Osteoblast (primary cell): ENCODE measurements around the gene SPTB. TPM values are rescaled to one million over a fixed set of nuclear protein-coding genes. Genes with fewer than 3 reads are reported as not detected.

Experiments
- DNase-seq: peaks from one replicate; pipeline ENCODE4 v3.0.0; 2011; ENCODE audit warnings: low spot score, mixed read lengths; ENCODE audit not compliant: insufficient read length; ENCODE audit errors: missing footprints
- H2AFZ ChIP-seq: 2 replicates; pipeline ENCODE4 v1.6.0; 2011; ENCODE audit warnings: mild to moderate bottlenecking, low read length
- H3K27ac ChIP-seq: 2 replicates; pipeline ENCODE4 v1.5.1; 2011; ENCODE audit warnings: mild to moderate bottlenecking, low read depth, low read length, moderate library complexity
- H3K27me3 ChIP-seq: 2 replicates; pipeline ENCODE4 v1.6.0; 2012; ENCODE audit warnings: mild to moderate bottlenecking, control low read depth, inconsistent platforms, low read length, moderate library complexity; ENCODE audit not compliant: insufficient read depth
- H3K36me3 ChIP-seq: 2 replicates; pipeline ENCODE4 v1.5.1; 2011; ENCODE audit warnings: mild to moderate bottlenecking, low read length, control low read depth, moderate library complexity; ENCODE audit not compliant: insufficient read depth
- H3K4me1 ChIP-seq: 2 replicates; pipeline ENCODE4 v1.5.1; 2011; ENCODE audit warnings: mild to moderate bottlenecking, low read length, control low read depth, moderate library complexity; ENCODE audit not compliant: insufficient read depth
- H3K4me2 ChIP-seq: 2 replicates; pipeline ENCODE4 v1.6.0; 2011; ENCODE audit warnings: mild to moderate bottlenecking, low read length; ENCODE audit not compliant: insufficient read depth
- H3K4me3 ChIP-seq: fragments of 200-600 bp; sonication (generic); 3 replicates; pipeline ENCODE4 v1.5.1; 2012; ENCODE audit warnings: mild to moderate bottlenecking, low read length, inconsistent platforms; ENCODE audit not compliant: insufficient read depth
- H3K79me2 ChIP-seq: 2 replicates; pipeline ENCODE4 v1.6.0; 2012; ENCODE audit warnings: mild to moderate bottlenecking, low read length, control low read depth, inconsistent platforms; ENCODE audit not compliant: insufficient read depth
- H3K9me3 ChIP-seq: 2 replicates; pipeline ENCODE4 v1.5.1; 2011; ENCODE audit warnings: low read depth, low read length, control low read depth
- H4K20me1 ChIP-seq: 2 replicates; pipeline ENCODE4 v1.6.0; 2012; ENCODE audit warnings: mild to moderate bottlenecking, low read length, control low read depth; ENCODE audit not compliant: insufficient read depth
- CTCF ChIP-seq: IDR thresholded peaks from 2 replicates; pipeline ENCODE4 v1.5.1; 2011; ENCODE audit warnings: mild to moderate bottlenecking, low read depth, low read length, moderate library complexity; ENCODE audit errors: extremely low read depth
- total RNA-seq: library from RNA; depleted of rRNA; stranded (reverse); fragments of >200 nt; gene quantifications from 2 replicates; pipeline ENCODE4 v1.2.3, GENCODE V29; 2012

Gene SPTB
- total RNA-seq, 1 donor: under 0.01 TPM

- H3K27me3 ChIP-seq: peaks cover 35% of the 10 kb centered on the region
Observed at GRCh38 chr14:64870160-64870559, 9.5 kb downstream of the SPTB start.

GRCh38 chr14:64868841-64869240 is 10.9 kb downstream of the SPTB start:
- Histone ChIP-seq H3K36me3 (no peaks in the 10 kb centered on the region), H3K79me2 (no peaks in the 10 kb centered on the region), H3K27me3 (peaks cover 34% of the 10 kb centered on the region), H3K4me2 (no peak overlapping the region), H3K4me3 (no peak overlapping the region), H3K27ac (no peak overlapping the region), H2AFZ (no peak overlapping the region), H3K9me3 (no peaks in the 10 kb centered on the region), H4K20me1 (no peaks in the 10 kb centered on the region), H3K4me1 (no peaks in the 10 kb centered on the region)
- no peak for TF ChIP-seq CTCF
- no peak for DNase-seq

More at GRCh38 chr14:64870160-64870559, 9.5 kb downstream of the SPTB start:
- Histone ChIP-seq H3K4me2 (no peak overlapping the region), H3K27ac (no peak overlapping the region), H2AFZ (no peak overlapping the region), H3K79me2 (no peaks in the 10 kb centered on the region), H3K9me3 (no peaks in the 10 kb centered on the region), H3K36me3 (no peaks in the 10 kb centered on the region), H4K20me1 (no peaks in the 10 kb centered on the region), H3K4me3 (no peak overlapping the region), H3K4me1 (no peaks in the 10 kb centered on the region)
- no peak for TF ChIP-seq CTCF
- DNase-seq: no peak

- no peak overlapping the region for H2AFZ ChIP-seq
- H3K79me2 ChIP-seq: no peaks in the 10 kb centered on the region
- H3K4me3 ChIP-seq: no peak overlapping the region
- H3K27ac ChIP-seq: no peak overlapping the region
- H3K36me3 ChIP-seq: no peaks in the 10 kb centered on the region
- H3K4me2 ChIP-seq: no peak overlapping the region
- H3K9me3 ChIP-seq: no peaks in the 10 kb centered on the region
- no peaks in the 10 kb centered on the region for H3K4me1 ChIP-seq
- TF ChIP-seq CTCF: no peak
- peaks cover 38% of the 10 kb centered on the region for H3K27me3 ChIP-seq
- DNase-seq: no peak
- H4K20me1 ChIP-seq: no peaks in the 10 kb centered on the region
Observed at GRCh38 chr14:64868379-64868778, 11.3 kb downstream of the SPTB start.

GRCh38 chr14:64867182-64867581 is 12.5 kb downstream of the SPTB start:
- Histone ChIP-seq H3K79me2 (no peaks in the 10 kb centered on the region), H3K4me2 (no peak overlapping the region), H4K20me1 (no peaks in the 10 kb centered on the region), H3K36me3 (no peaks in the 10 kb centered on the region), H3K4me3 (no peak overlapping the region), H3K4me1 (no peaks in the 10 kb centered on the region), H3K27ac (no peak overlapping the region), H3K27me3 (peaks cover 46% of the 10 kb centered on the region), H3K9me3 (no peaks in the 10 kb centered on the region), H2AFZ (no peak overlapping the region)
- no peak for TF ChIP-seq CTCF
- DNase-seq: no peak
